Fibroblast of skin of left biceps (primary cell): ENCODE results near the gene RNF151.
"Not testable (repeated sequence)": the region's sequence is repeated elsewhere in the genome, so short reads cannot be mapped to it uniquely, and the experiment has no call there.

Experiments
- DNase-seq, 2 experiments: peaks; one replicate each; pipeline ENCODE4 v3.0.0-alpha.2; 2013; ENCODE audit warnings: low read depth in 2 of 2

The RNF151 gene

GRCh38 chr16:1966460-1966859 is at the start of gene RNF151:
Gene RNF151 (plus strand): TSS chr16:1966856. CDS start chr16:1966882, 26 bp downstream.
- DNase-seq, result no peak

GRCh38 chr16:1917056-1917664 is 49.5 kb upstream of the RNF151 start:
- no peak for DNase-seq

- DNase-seq, result no peak
Observed at GRCh38 chr16:1917665-1918350, 48.8 kb upstream of the RNF151 start.

- DNase-seq, result no peak
Observed at GRCh38 chr16:1918351-1919326, 48.0 kb upstream of the RNF151 start, which contains the start of gene HS3ST6. Gene HS3ST6 (minus strand): TSS chr16:1918415. CDS start chr16:1918323, 92 bp downstream.

- no peak for DNase-seq
Observed at GRCh38 chr16:1919327-1919998, 47.2 kb upstream of the RNF151 start.

- DNase-seq, result not testable (repeated sequence)
Observed at GRCh38 chr16:1920122-1920521, 46.5 kb upstream of the RNF151 start.

GRCh38 chr16:1920727-1921171 is 45.9 kb upstream of the RNF151 start:
- DNase-seq, result no peak

- DNase-seq, result no peak
Observed at GRCh38 chr16:1922357-1922756, 44.3 kb upstream of the RNF151 start.

GRCh38 chr16:1923299-1924034 is 43.2 kb upstream of the RNF151 start:
- peak in 1 of 2 experiments; percentile 5 for DNase-seq

GRCh38 chr16:1924095-1924494 is 42.6 kb upstream of the RNF151 start:
- DNase-seq, result no peak

GRCh38 chr16:1926271-1926670 is 40.4 kb upstream of the RNF151 start:
- no peak for DNase-seq

GRCh38 chr16:1929105-1929504 is 37.6 kb upstream of the RNF151 start:
- DNase-seq, result peak in 1 of 2 experiments; percentile 6

- peak; percentile 51 to 53 for DNase-seq
Observed at GRCh38 chr16:1929578-1930337, 36.9 kb upstream of the RNF151 start.

- no peak for DNase-seq
Observed at GRCh38 chr16:1930338-1930720, 36.3 kb upstream of the RNF151 start.

GRCh38 chr16:1932050-1933028 is 34.3 kb upstream of the RNF151 start:
- no peak for DNase-seq

GRCh38 chr16:1933097-1933661 is 33.5 kb upstream of the RNF151 start:
- no peak for DNase-seq

- DNase-seq, result no peak
Observed at GRCh38 chr16:1936945-1937479, 29.6 kb upstream of the RNF151 start.

GRCh38 chr16:1938316-1938715 is 28.3 kb upstream of the RNF151 start:
- no peak for DNase-seq
